ENCODE results near the gene AGTPBP1.

The AGTPBP1 gene

GRCh38 chr9:85510830-85511504, 230.8 kb downstream of the AGTPBP1 start:
- Mint-ChIP-seq H3K4me1 (no peaks in the 10 kb centered on the region), H3K27ac (no peak overlapping the region), H3K4me3 (no peak overlapping the region), H3K9me3 (peaks cover 3% of the 10 kb centered on the region), H3K36me3 (no peaks in the 10 kb centered on the region), H3K27me3 (peaks cover 9% of the 10 kb centered on the region)
- ATAC-seq (ENCODE audit: low read depth) (no peak), DNase-seq (ENCODE audit: low spot score in 2 of 2) (no peak)

- no peak for ATAC-seq (ENCODE audit: low read depth)
- no peak overlapping the region for H3K27ac Mint-ChIP-seq
- H3K9me3 Mint-ChIP-seq: no peaks in the 10 kb centered on the region
Measured at GRCh38 chr9:85508616-85509015, 233.1 kb downstream of the AGTPBP1 start.

DNA sequence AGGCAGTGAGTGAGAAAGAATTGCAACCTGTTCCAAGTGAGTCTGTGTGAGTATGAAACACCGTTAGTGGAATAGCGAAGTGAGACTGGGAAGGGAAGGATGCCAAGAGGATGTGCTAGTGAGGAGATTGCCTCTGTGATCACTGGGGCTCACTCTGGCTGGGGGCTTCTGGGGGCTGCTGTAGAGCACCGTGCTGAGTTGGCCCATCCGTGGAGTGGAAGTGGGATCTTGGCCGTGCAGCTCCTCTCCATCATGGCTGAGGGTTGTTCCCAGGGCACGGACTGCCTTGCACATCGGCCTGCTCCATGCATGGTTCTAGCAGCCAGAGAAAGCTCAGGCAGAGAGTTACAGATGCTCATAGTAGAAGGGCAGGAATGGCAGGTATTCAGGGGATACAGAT, 236.1 kb downstream of the AGTPBP1 start:
- Mint-ChIP-seq H3K4me3 (no peak overlapping the region), H3K36me3 (no peaks in the 10 kb centered on the region), H3K9me3 (no peaks in the 10 kb centered on the region), H3K27me3 (peaks cover 8% of the 10 kb centered on the region), H3K27ac (no peak overlapping the region), H3K4me1 (no peaks in the 10 kb centered on the region)
- ATAC-seq (ENCODE audit: low read depth) (no peak), DNase-seq (ENCODE audit: low spot score in 2 of 2) (no peak)

More at GRCh38 chr9:85508616-85509015, 233.1 kb downstream of the AGTPBP1 start:
- Mint-ChIP-seq H3K4me1 (no peaks in the 10 kb centered on the region), H3K36me3 (no peaks in the 10 kb centered on the region), H3K4me3 (no peak overlapping the region), H3K27me3 (peaks cover 8% of the 10 kb centered on the region)
- DNase-seq (ENCODE audit: low spot score in 2 of 2): no peak

DNA sequence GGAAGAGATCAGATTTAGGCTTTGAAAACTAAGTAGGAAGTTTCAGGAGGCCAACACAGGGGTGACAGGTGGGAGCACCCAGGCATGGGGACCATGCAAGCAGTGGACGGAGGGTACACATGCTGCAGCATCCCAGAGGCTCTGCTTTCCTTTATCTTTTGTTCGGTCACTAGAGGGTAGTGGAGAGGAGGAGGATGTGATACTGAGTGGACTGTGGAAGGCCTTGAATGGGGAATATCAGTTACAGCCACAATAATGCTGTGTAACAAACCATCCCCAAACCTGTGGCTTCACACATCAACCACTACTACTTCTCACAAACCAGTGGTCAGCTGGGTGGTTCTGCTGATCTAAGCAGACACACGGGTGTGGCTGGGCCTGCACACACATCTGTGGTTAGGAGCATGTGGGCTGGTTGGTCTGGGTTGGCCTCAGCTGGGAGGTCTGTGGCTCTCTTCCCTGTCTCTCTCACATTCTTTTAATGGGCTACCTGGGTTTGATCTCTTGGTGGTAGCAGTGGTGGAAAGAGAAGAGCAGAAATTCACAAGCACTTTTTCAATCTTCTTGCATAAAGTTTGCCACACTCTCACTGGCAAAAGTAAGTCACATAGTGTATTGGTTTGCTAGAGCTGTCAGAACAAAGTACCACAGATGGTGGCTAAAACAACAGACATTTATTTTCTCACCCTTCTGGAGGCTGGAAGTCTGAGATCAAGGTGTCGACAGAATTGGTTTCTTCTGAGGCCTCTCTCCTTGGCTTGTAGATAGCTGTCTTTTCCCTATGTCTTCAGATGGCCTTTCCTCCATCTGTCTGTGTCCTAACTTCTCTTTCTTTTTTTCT, 238.7 kb downstream of the AGTPBP1 start:
- H3K9me3 Mint-ChIP-seq: peaks cover 6% of the 10 kb centered on the region
- no peak overlapping the region for H3K4me3 Mint-ChIP-seq
- ATAC-seq (ENCODE audit: low read depth) (no peak), DNase-seq (ENCODE audit: low spot score in 2 of 2) (no peak)
- no peaks in the 10 kb centered on the region for H3K36me3 Mint-ChIP-seq
- H3K27ac Mint-ChIP-seq: no peak overlapping the region
- no peaks in the 10 kb centered on the region for H3K4me1 Mint-ChIP-seq
- peaks cover 9% of the 10 kb centered on the region for H3K27me3 Mint-ChIP-seq

- no peaks in the 10 kb centered on the region for H3K4me1 Mint-ChIP-seq
- peaks cover 8% of the 10 kb centered on the region for H3K9me3 Mint-ChIP-seq
- no peak overlapping the region for H3K4me3 Mint-ChIP-seq
- no peaks in the 10 kb centered on the region for H3K36me3 Mint-ChIP-seq
- ATAC-seq (ENCODE audit: low read depth) (no peak), DNase-seq (ENCODE audit: low spot score in 2 of 2) (no peak)
- no peak overlapping the region for H3K27ac Mint-ChIP-seq
- peaks cover 9% of the 10 kb centered on the region for H3K27me3 Mint-ChIP-seq
Measured at GRCh38 chr9:85501882-85502281, 239.9 kb downstream of the AGTPBP1 start.

DNA sequence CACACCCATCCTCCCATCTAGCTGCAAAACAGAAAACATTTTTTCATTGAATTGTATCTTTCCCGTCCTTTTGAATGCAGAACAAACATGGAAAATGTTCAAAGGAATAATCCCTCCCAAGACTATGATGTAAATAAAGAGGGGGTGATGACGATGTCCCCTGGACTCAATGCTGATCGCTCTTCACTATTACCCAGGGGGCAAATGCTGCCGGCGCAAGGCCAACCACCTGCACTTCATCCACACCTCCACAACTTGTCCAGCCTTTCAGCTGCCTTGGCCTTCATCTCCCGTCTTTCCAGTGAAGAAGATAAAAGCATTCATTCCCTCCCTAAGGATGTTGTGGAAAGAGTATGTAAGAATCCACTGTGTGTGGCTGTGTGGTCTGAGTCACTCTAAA, 240.3 kb downstream of the AGTPBP1 start:
- Mint-ChIP-seq H3K4me3 (no peak overlapping the region), H3K36me3 (no peaks in the 10 kb centered on the region), H3K4me1 (no peaks in the 10 kb centered on the region), H3K27me3 (peaks cover 9% of the 10 kb centered on the region), H3K27ac (no peak overlapping the region), H3K9me3 (peaks cover 12% of the 10 kb centered on the region)
- no peak for ATAC-seq (ENCODE audit: low read depth)
- no peak for DNase-seq (ENCODE audit: low spot score in 2 of 2)
